Measurements from ENCODE around the gene GALNT18. TPM values are rescaled to one million over a fixed set of nuclear protein-coding genes. Genes with fewer than 3 reads are reported as not detected.

GALNT18 gene
- total and polyA plus RNA-seq, 2 of the 4 experiments (the other 2 are of a cell fraction) = 9.5 to 11.3 TPM

- Histone ChIP-seq H3K9me3 (ENCODE audit: control insufficient read depth, insufficient read depth, low read length) (no peaks in the 10 kb centered on the region), H3K27ac (ENCODE audit: insufficient read depth, low read length) (no peak overlapping the region), H4K5ac (ENCODE audit: low read depth, low read length) (no peak overlapping the region), H3K14ac (replicated peaks; ENCODE audit: low read depth, low read length) (no peak overlapping the region), H3K9me1 (ENCODE audit: insufficient read depth, low read length) (no peaks in the 10 kb centered on the region), H2AFZ (replicated peaks; ENCODE audit: low read length, poor library complexity) (no peak overlapping the region), H4K20me1 (ENCODE audit: insufficient read depth, low read length) (no peaks in the 10 kb centered on the region; the same call in 1 of the 2 replicates), H3K4me1 (ENCODE audit: control insufficient read depth, insufficient read depth, low read length) (no peaks in the 10 kb centered on the region), H2BK20ac (ENCODE audit: low read depth, low read length) (no peak overlapping the region), H3K79me1 (ENCODE audit: low read depth in 1 of 2, low read length in 2 of 2) (no peaks in the 10 kb centered on the region; a peak in 1 of 4 replicates), H3K4me2 (ENCODE audit: low read depth, low read length) (no peak overlapping the region), H4K91ac (ENCODE audit: insufficient read depth, low read depth, low read length) (no peak overlapping the region), H3K4ac (ENCODE audit: low read depth, low read length) (no peak overlapping the region), H2AK5ac (ENCODE audit: low read depth, low read length) (no peak overlapping the region), H4K8ac (ENCODE audit: low read depth in 2 of 2, low read length in 2 of 2) (no peak overlapping the region), H2BK5ac (ENCODE audit: low read depth, low read length, poor library complexity, severe bottlenecking) (no peak overlapping the region), H3K56ac (ENCODE audit: extremely low read depth, insufficient read depth, low read length) (no peak overlapping the region), H2AK9ac (replicated peaks; ENCODE audit: low read depth, low read length, poor library complexity) (no peak overlapping the region), H3K23ac (ENCODE audit: low read depth, low read length) (no peak overlapping the region), H3K4me3 (ENCODE audit: insufficient read depth, low read depth, low read length) (no peak overlapping the region), H2BK15ac (ENCODE audit: low read depth, low read length) (no peak overlapping the region), H2BK120ac (ENCODE audit: low read depth, low read length) (no peak overlapping the region), H3K36me3 (ENCODE audit: control insufficient read depth, insufficient read depth, low read length) (no peaks in the 10 kb centered on the region), H3K27me3 (ENCODE audit: control insufficient read depth, insufficient read depth, low read length) (peaks cover 6% of the 10 kb centered on the region; the same call in 1 of the 2 replicates), H3K9ac (ENCODE audit: low read depth, low read length) (no peak overlapping the region), H3K18ac (ENCODE audit: low read depth, low read length) (no peak overlapping the region)
- no peak for TF ChIP-seq NFE2L2 (IDR thresholded peaks at IDR 0.05; ENCODE audit: low read depth, low read length)
- no peak for TF ChIP-seq MAFK (IDR thresholded peaks at IDR 0.05; ENCODE audit: low read depth, low read length)
- no peak for TF ChIP-seq ELK1 (IDR thresholded peaks at IDR 0.05; ENCODE audit: borderline replicate concordance, low read depth, low read length)
- TF ChIP-seq BHLHE40 (IDR thresholded peaks at IDR 0.05; ENCODE audit: low read depth, low read length) = no peak
- TF ChIP-seq RCOR1 (IDR thresholded peaks at IDR 0.05; ENCODE audit: insufficient replicate concordance, low read length) = no peak
- no peak for TF ChIP-seq MAZ (IDR thresholded peaks at IDR 0.05; ENCODE audit: borderline replicate concordance, low read depth, low read length)
- no peak for TF ChIP-seq CHD1 (IDR thresholded peaks at IDR 0.05; ENCODE audit: low read depth, low read length)
- TF ChIP-seq POLR2A (IDR thresholded peaks at IDR 0.05; ENCODE audit: low read depth, low read length) = no peak
- TF ChIP-seq CEBPB (IDR thresholded peaks at IDR 0.05; ENCODE audit: low read depth, low read length) = no peak
- TF ChIP-seq CTCF (conservative IDR thresholded peaks at IDR 0.05; ENCODE audit: low read depth, low read length) = no peak
- no peak for TF ChIP-seq USF2 (IDR thresholded peaks at IDR 0.05; ENCODE audit: low read depth, low read length)
- no peak for TF ChIP-seq RFX5 (IDR thresholded peaks at IDR 0.05; ENCODE audit: low read depth, low read length)
- no peak for TF ChIP-seq FOS (IDR thresholded peaks at IDR 0.05; ENCODE audit: low read depth, low read length)
- no peak for TF ChIP-seq SMC3 (IDR thresholded peaks at IDR 0.05; ENCODE audit: low read depth, low read length)
- TF ChIP-seq RAD21 (IDR thresholded peaks at IDR 0.05; ENCODE audit: low read length) = no peak
- TF ChIP-seq MXI1 (IDR thresholded peaks at IDR 0.05; ENCODE audit: borderline replicate concordance, low read depth, low read length) = no peak
- in situ Hi-C loops (cut with MboI; ENCODE audit: low sequenced_read_pairs) (no loop called here), intact Hi-C loops (cut with micrococcal nuclease) (no loop called here), dilution Hi-C loops (cut with HindIII; ENCODE audit: low sequenced_read_pairs, unreplicated experiment) (no loop called here)
- POLR2A ChIA-PET (ENCODE audit: unreplicated experiment) = no interaction called here
- no TSS peak for BruUV-seq (replicated peaks)
- DNase-seq (no peak), ATAC-seq (ENCODE audit: low read depth) (no peak)
- CTCF ChIA-PET = no interaction called here
- WGBS, 2 experiments (ENCODE audit: extremely low coverage in 2 of 2, insufficient read length in 1 of 2) = no CpG with 5 or more reads among the region's 2 CpGs
Measured at GRCh38 chr11:11558826-11559225, 63.0 kb downstream of the GALNT18 start.

Measured in IMR-90 (cell line).